CD4-positive, alpha-beta T cell treated with Interleukin-2 at 100 ng/mL for 4 hours (primary cell): Measurements from ENCODE around the gene MBOAT1.
A peak's percentile ranks its signal among the peaks of the same experiment; 100 is the strongest.

ENCODE experiments used
- DNase-seq: peaks from one replicate; pipeline ENCODE4 v3.0.0-alpha.2; 2020; ENCODE audit warnings: low spot score

Gene MBOAT1

DNA sequence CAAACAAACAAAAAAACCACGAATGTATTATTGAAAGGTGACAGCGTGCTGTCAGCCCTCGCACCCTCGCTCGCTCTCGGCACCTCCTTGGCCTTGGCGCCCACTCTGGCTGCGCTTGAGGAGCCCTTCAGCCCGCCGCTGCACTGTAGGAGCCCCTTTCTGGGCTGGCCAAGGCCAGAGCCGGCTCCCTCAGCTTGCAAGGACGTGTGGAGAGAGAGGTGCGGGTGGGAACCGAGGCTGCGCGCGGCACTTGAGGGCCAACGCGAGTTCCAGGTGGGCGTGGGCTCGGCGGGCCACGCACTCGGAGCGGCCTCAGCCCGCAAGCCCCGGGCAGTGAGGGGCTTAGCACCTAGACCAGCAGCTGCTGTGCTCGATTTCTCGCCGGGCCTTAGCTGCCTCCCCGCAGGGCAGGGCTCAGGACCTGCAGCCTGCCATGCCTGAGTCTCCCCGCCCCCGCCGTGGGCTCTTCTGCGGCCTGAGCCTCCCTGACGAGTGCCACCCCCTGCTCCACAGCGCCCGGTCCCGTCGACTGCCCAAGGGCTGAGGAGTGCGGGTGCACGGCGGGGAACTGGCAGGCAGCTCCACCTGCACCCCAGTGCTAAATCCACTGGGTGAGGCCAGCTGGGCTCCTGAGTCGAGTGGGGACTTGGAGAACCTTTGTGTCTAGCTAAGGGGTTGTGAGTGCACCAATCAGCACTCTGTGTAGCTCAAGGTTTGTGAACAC lies 20.9 kb upstream of the MBOAT1 start:
- DNase-seq, result no peak

DNA sequence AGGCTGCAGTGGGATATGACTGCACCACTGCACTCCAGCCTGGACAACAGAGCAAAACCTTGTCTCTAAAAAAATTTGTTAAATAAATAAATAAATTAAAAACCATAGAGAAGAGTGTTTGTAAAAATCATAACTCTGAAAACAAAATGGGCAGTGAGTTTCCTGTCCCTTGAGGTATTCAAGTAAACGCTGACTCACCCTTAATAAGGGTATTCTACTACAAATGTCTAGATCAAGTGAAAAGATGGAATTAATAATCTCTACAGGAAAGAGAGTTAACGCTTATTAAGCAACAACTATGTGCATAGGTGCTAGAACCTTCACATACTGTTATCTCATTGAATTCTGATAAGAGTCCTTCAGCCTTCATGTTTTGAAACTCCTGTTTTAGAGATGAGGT lies 19.9 kb upstream of the MBOAT1 start:
- no peak for DNase-seq

DNA sequence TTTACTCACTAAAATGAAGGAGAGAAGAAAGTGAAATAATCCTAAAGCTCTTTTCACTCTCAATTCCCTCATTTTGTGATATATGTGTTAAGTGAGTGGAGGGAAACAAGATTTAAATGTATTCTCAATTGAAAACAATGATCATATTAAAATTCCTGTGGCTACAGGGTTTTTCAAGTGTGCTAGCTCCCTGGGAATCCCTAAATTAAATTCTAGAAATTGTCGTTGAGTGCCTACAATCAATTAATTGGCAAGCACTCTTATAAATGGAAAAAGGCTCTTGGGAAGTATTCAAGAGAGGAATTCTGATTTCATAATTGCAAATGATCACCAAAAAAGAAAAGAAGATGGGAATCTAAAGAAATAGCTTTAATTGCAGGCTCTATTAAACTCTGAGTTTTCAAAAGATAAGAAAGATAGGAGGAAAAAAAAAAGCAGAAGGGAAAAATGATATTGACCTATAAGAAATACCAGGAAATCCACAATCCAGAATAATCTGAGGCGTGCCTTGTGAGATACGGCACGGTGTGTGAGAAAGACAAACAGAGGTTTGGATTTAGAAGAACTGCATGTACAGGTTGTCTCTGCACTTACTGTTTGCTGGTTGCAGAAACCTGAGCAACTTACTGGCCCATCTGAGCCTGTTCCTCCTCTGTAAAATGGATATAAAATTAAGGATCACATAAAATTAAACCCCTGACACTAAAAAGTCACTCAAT lies 18.3 kb upstream of the MBOAT1 start:
- DNase-seq, result no peak

DNA sequence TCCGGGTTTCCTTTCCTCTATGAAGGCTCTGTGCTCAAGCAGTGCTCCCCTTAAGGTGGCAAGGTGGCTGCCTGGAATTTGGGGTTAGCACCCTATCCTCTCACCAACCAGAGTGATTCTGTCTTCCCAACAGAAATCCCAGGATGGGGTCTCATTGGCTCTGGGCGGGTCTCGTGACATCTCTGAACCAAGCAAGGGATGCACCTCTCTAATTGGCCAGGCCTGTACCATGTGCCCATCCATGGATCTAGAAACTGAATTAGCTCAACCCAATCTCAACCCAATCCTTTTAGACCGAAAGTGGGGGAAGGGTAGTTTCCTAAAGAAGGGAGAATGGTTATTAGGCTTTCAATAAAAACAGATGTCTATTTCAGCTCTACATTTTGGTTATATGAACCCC lies 17.6 kb upstream of the MBOAT1 start:
- no peak for DNase-seq

DNA sequence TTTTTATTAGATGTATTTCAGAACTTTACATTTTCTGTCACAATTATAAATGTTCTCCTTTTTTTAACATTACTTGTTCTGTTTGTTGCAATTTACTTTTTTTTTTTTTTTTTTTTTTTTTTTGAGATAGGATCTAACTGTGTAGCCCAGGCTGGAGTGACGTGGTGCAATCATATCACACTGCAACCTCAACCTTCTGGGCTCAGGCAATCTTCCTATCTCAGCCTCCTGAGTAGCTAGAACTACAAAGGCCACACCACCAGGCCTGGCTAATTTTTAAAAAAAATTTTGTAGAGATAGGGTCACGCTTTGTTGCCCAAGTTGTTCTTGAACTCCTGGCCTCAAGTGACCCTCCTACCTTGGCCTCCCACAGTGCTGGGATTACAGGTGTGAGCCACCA lies 15.1 kb upstream of the MBOAT1 start:
- no peak for DNase-seq

DNA sequence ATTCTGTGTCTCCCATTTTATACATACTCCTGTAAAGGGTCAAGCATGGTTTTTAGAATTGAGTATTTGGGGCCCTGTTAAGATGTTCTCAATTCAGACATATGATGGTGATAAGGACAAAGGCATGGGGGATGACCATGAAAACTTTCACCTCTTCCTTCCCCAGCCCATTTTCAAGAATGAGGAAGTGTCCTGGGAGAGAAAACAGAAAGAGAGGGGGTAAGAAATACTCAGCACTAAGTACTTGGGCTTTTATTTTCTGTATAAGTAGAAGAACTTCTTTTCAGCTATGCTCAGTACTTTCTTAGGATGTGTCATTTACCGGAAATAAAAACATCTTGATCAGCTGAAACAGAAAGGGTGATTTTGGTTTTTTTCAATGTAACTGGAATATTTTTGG lies 10.9 kb upstream of the MBOAT1 start:
- no peak for DNase-seq

DNA sequence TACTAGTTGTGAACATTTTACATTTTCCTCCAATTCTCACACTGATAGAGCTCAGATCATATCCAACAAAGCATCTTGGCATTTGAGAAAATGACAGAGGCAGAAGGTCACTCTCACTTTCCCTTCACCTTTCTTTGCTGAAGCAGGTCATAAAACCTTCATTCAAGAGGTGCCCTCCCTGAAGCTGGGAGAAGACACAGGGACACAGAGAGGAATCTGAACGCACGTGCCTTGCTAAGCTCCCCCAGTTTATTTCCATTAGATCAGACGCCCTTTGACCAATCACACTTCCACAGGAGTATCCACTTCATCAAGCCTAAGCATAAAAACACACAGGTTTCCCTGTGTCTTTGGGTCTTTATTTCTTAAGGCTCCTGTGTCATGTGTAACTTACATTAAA lies 9.2 kb upstream of the MBOAT1 start:
- no peak for DNase-seq

DNA sequence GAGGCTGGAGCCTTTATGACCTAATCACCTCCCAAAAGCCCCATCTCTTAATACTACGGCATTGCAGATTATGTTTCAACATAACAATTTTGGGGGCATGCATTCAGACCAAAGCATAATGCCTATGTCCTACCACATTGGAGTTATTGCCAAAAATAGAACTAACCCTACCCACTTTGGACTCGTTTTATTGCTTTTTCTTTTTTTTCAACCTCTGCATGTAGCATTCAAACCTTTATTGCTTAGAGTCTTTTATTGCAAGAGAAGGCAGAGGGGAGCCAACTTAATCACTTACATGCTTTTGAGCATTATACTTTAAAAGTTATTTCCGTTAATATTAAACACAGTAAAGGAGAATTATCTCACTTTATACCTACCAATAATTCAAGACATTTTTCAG lies 8.1 kb upstream of the MBOAT1 start:
- no peak for DNase-seq

DNA sequence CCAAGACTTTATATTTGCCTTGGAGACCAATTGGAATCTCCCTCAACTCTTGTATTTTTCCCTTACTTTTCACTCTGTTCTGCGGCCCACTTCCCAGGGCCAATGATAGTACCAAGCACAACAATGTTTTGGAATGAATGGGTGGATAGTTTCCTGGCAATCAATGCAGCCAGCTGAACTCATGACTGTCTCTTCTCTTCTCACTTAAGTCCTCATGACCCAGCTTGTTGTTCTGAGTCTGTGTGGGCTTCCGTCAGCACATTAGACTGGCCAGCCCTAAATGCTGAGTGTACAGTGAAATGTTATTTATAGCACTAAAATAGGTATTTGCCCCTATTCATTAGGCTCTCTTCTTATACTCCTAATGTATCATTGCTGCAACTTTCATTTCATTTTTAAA lies 5.6 kb upstream of the MBOAT1 start:
- DNase-seq, result no peak

DNA sequence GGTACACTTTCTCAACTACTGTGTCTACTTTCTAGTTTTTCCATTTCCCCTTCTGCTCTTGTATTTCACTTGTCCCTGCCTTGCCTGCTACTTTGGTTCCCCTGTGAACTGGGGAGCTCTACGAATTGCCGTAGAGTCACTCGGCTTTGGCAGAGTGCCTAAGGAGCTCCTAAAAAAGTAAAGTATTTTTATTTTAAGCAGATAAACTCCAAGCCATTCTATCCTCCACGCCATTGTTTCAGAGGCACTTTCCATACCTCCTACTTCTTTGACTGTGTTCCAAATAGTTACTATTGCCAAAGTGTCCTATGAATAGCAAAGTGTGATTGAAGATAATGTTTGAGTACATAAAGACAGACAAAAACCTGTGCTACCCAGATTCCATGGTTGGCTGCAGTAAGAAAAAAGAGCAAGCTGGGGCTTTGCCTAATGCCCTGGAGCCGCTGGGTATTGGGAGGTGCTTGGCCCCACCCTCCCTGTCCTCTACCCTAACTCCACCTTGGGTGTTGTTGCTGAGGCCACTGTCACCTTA lies 5.1 kb upstream of the MBOAT1 start:
- no peak for DNase-seq

DNA sequence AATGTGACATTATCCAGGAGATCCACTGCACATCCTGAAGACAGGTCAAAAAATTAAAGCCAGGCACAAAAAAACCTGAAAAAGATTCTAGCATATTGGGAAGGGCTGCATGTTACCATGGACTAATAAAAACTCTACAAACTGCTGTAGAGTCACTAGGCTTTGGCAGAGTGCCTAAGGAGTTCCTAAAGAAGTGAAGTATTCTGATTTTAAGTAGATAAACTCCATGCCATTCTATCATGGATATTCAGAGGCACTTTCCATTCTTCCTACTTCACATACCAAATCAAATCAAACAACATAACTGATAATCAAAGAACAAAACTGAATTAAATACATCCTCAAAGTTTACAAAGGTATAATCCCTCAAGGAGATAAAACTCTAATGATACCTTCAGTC lies 3.0 kb upstream of the MBOAT1 start:
- no peak for DNase-seq

DNA sequence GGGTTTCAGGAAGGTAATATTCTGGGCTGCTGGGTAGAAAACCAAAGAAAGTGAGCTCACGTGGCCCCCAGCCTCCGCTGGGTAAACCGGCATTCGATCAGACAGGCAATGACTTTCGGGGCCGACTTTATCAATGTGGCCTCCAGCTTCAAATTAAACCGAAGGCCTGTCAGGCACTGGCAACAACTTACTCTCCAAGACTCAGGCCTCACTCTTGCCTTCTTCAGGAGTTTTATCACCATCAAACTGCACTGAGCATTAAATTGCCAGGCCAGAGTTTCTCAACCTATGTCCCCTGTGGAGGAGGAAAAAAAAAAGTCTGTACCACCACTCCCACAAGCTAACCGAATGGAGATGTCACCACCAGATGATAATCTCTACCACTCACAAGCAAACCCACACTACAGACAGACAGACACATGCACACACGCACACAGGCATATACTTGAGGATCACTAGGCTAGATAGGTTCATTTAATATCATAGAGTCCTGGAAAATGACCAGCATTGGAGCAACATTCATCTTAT lies 1.1 kb upstream of the MBOAT1 start:
- no peak for DNase-seq

DNA sequence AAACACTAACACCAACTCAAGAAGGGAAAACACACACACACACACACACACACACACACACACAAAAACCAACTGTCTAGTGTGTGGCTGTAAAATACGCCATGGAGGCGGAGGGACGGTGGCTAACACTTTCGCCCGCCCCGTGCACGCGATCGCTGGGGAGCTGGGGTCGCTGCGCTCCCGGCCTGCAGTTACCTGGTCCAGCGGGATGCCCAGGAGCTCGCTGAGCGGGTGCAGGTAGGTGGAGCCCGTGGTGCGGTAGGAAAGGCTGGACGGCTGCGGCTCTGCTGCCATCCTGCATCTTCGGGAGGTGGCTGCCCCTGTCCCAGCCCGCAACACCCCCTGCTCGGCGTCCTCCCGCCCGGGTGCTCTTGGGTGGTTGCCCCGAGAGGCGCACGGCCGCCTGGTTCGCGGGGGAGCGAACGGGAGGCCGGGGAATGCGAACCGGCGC lies 303 bp downstream of the MBOAT1 start:
- DNase-seq, result peak; percentile 48

DNA sequence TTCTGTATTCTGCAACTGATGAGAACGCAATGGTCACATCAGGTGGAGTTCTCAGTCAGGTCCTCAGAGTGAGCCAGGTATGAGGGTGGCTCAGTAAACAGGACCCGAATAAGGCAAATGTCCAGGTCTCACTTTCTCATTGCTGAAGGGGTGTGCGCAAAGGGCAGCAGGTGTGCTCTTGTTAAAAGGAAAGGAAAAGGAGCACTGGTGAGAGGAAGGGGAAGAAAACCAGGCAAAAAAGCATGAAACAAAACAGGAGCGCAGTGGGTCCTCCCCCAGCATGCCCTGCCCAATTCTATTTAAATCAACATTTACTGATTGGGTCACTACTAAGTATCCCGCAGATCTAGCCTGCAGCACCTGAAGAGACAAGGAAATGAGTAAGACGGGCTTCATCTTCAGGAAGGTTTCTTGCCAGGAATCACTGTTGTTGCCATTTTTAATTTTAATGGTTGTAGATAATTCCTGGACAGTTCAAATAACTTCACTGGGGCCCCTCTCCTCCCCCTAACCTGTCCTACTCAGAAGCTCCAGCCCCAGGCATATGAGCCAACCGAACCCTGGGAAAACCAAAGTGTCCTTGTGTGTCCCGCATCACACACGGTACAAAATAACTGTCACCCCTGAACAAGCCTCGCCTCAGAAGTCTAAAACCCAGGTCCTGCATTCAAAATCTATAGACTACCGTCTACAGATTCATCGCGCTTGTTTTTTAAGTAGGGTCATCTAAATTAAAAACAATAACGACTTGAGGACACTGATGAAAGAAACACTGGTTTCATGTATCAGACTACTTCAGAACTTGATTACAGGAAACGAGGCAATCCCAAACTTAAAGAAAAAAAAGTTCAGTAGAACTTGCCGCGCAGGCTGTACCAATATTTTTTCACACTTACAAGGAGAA lies 980 bp downstream of the MBOAT1 start:
- DNase-seq, result peak; percentile 18

DNA sequence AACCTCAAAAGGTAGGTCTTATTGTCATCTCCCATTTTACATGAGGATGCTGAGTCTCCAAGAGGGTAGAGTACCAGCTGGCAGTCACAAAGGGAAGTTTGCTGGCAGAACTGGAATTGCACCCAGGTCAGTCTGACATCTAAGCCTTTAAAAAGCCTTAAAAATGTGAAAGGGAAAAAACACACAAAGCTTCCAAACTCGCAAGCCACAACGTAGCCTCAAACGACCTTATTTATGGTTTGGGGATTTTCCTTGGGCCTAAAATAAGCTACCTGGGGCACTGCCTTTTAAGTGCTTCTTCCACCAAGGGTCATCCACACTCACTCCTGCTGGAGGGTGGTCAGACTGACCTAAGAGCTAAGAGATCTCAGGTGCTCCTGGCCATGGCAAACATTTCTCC lies 2.1 kb downstream of the MBOAT1 start:
- no peak for DNase-seq

DNA sequence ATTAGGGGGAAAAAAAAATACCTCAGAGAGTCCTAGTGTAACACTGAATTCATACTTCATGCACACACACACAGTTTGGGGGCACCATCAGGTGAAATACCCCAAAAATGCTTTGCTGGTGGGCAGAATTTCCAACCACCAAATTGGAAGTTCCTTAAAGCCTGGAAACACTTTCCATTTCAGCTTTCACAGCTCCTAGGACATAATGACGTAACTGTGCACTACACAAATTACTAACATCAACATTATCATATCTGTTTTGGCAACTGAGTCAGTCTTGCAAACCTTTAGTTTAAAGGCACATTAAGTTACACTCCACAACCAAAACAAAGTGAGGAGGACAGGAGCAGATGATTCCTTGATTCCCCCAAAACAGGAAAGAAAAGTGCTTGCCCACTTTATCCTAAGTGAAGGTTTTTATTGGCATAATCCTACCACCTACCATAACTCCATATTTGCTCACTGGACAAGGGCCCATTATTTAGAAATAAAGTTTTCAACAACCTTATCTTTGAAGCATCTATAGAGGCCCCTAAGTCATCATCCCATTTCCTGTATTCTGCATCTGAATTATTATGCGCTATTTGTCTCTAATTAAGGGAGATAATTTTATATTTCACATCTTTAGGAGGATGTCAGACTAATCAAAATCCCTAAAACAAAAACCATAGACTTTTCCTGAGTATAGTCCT lies 3.4 kb downstream of the MBOAT1 start:
- DNase-seq, result no peak

DNA sequence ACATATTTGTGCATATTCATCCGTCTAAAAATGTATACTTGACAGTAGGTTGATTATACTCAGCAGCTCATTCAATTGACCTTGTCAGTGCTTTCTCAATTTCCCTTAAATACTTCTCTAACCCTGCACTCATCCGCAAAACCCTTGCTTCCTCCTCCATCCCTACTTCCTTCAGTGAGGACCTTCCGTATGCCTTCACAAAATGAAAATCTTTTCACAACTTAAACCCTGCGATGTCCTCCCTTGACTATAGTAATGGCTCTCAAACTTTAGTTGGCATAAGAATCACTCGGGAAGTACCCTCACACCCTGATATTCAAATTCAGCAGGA lies 5.2 kb downstream of the MBOAT1 start:
- DNase-seq, result no peak

DNA sequence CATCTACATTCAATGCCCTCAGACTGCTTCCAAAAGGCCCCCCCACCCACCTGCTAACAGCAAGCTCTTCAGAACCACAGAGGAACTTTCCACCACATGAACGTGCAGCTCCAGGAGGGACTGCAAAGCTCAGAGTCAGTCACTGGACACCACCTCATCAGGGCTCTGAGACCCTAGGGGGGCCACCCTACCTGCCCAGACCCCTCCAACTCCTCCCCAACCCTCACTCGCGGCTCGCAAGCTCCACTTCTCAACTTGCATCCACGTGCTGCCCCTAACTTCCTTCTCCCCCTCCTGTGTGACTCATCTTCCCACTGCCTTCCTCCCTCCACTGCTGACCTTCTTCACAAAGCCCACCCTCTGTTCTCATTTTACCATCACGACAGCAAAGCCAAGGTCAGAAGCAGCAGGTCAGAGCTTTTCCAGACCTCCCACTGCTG lies 6.5 kb downstream of the MBOAT1 start:
- DNase-seq, result no peak

DNA sequence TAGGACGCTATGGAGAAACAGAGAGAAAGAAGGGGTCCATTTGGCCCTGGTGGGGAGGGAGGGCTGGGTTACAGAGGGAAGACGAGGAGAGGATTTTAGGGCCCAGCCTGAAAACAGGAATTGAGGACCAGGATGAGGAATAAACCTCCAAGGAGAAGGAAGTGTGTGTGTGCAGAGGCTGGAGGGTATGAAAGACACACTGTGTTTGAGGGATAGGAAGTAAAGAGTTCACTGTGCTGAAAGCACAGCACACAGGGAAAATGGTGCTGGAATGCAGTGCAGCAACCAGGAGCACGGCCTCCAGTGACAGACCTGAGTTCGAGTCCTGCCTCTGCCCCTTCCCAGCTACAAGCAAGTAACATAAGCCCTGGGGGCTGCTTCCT lies 7.8 kb downstream of the MBOAT1 start:
- DNase-seq, result no peak

DNA sequence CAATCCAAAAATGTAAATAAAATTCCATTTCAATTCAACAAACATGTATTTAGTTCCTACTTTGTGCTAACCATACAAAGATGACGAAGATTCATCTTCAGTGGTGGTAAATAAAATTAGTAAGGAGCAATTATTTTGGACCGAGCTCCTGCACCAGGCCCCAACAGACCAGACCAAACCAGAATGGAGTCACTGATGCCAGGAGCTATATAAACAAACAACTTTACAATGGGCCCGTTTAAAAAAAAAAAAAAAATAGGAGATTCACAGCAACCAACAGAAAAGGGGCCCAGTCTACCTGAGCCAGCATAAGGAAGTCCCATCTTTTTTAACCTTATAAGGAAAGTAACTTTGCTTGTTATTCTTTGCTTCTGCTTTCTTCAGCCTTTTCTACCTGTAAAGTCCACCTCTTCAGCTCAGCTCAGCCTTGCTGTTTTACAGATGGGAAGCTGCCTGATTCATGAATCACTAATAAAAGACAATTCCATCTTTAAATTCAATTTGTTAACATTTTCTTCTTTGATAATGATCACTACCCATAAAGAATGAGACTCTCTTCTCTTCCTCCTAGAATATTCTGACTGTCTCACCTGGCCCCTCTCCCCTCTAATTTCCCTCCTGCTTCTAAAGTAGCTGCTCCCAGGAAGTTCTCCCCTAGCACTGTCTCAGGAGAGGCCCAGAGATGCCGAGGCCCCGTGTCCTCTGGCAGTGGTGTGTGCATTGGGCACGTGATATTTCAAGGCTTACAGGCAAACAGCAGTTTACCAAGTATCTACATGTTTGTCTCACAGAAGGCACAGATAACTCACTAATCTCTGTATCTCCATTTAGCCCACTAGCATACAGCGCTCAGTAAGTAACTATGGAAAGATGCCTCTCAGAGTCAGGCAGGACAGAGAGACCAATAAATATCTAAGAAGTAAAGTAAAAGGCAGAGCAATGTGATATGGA lies 8.4 kb downstream of the MBOAT1 start:
- DNase-seq, result no peak
